Activated CD4-positive, alpha-beta T cell treated with anti-CD3 and anti-CD28 coated beads, Interleukin-2, amount 10 ng/mL, durations not matched to agents 24 days and 14 days (primary cell): ENCODE data around the gene IDUA. TPM values are rescaled to one million over a fixed set of nuclear protein-coding genes. Genes with fewer than 3 reads are reported as not detected.

ENCODE experiments used
- DNase-seq: peaks from one replicate; pipeline ENCODE4 v3.0.0; 2022
- H3K27ac Mint-ChIP-seq: one replicate; pipeline ENCODE4 v1.8.0; 2022; ENCODE audit warnings: mild to moderate bottlenecking, mixed read lengths
- H3K27me3 Mint-ChIP-seq: one replicate; pipeline ENCODE4 v1.8.0; 2022; ENCODE audit warnings: mixed read lengths
- H3K36me3 Mint-ChIP-seq: one replicate; pipeline ENCODE4 v1.8.0; 2022; ENCODE audit warnings: low read depth, mild to moderate bottlenecking, mixed read lengths
- H3K4me1 Mint-ChIP-seq: one replicate; pipeline ENCODE4 v1.8.0; 2021; ENCODE audit warnings: mixed read lengths
- H3K4me3 Mint-ChIP-seq: one replicate; pipeline ENCODE4 v1.8.0; 2022; ENCODE audit warnings: mild to moderate bottlenecking, moderate library complexity, mixed read lengths
- H3K9me3 Mint-ChIP-seq: one replicate; pipeline ENCODE4 v1.8.0; 2021; ENCODE audit warnings: mixed read lengths
- intact Hi-C: fragments of 100-400 bp; cut with micrococcal nuclease; formaldehyde crosslinking; loops from one replicate; pipeline ENCODE4 v1.15.1; 2023
- total RNA-seq: library from RNA; stranded (reverse); gene quantifications from 2 replicates; pipeline ENCODE4 v1.2.3, GENCODE V29; 2022

Gene IDUA
- total RNA-seq, 1 donor from 2014 or later, result 30.4 TPM

- H3K27ac Mint-ChIP-seq, result no peak overlapping the region
- intact Hi-C loops, result no loop called here
- no peak for DNase-seq
- no peak overlapping the region for H3K4me3 Mint-ChIP-seq
- no peaks in the 10 kb centered on the region for H3K36me3 Mint-ChIP-seq
- H3K9me3 Mint-ChIP-seq, result no peaks in the 10 kb centered on the region
- peaks cover 13% of the 10 kb centered on the region for H3K4me1 Mint-ChIP-seq
- H3K27me3 Mint-ChIP-seq, result no peaks in the 10 kb centered on the region
Measured at GRCh38 chr4:982814-983213, 4.0 kb upstream of the IDUA start.

GRCh38 chr4:984336-985054 is 2.3 kb upstream of the IDUA start:
- H3K9me3 Mint-ChIP-seq, result no peaks in the 10 kb centered on the region
- intact Hi-C loops, result loop anchor here (5.0 kb wide), 1 partner anchor 312 kb away; the partner anchor contains the start of genes ATP5ME and MYL5
- no peaks in the 10 kb centered on the region for H3K36me3 Mint-ChIP-seq
- no peak for DNase-seq
- no peak overlapping the region for H3K27ac Mint-ChIP-seq
- H3K4me3 Mint-ChIP-seq, result peak overlapping the region; percentile 66
- peaks cover 15% of the 10 kb centered on the region for H3K4me1 Mint-ChIP-seq
- no peaks in the 10 kb centered on the region for H3K27me3 Mint-ChIP-seq

- no peaks in the 10 kb centered on the region for H3K36me3 Mint-ChIP-seq
Measured at GRCh38 chr4:985123-985830, 1.6 kb upstream of the IDUA start.

GRCh38 chr4:986428-986878 is 391 bp upstream of the IDUA start:
- Mint-ChIP-seq H3K27ac (peak overlapping the region; percentile 87), H3K36me3 (no peaks in the 10 kb centered on the region), H3K4me1 (peaks cover 15% of the 10 kb centered on the region), H3K9me3 (no peaks in the 10 kb centered on the region), H3K27me3 (no peaks in the 10 kb centered on the region), H3K4me3 (peak overlapping the region; percentile 86)
- DNase-seq, result no peak
- intact Hi-C loops, result loop anchor here (1.0 to 5.0 kb wide), 4 partner anchors 13 to 314 kb away; partner anchors contain the start of genes ATP5ME, DGKQ, GAK and MYL5

More at GRCh38 chr4:985123-985830, 1.6 kb upstream of the IDUA start:
- peak; percentile 91 for DNase-seq
- intact Hi-C loops, result loop anchor here (5.0 kb wide), 1 partner anchor 313 kb away; the partner anchor contains the start of genes ATP5ME and MYL5
- Mint-ChIP-seq H3K4me3 (peak overlapping the region; percentile 66), H3K9me3 (no peaks in the 10 kb centered on the region), H3K4me1 (peaks cover 15% of the 10 kb centered on the region), H3K27me3 (no peaks in the 10 kb centered on the region), H3K27ac (no peak overlapping the region)

GRCh38 chr4:987624-988513 is 1.0 kb downstream of the IDUA start:
- peaks cover 15% of the 10 kb centered on the region for H3K4me1 Mint-ChIP-seq
- H3K27me3 Mint-ChIP-seq, result no peaks in the 10 kb centered on the region
- intact Hi-C loops, result loop anchor here (1.0 to 5.0 kb wide), 5 partner anchors 23 to 316 kb away; partner anchors contain the start of genes ATP5ME, FGFRL1, GAK and MYL5
- peak overlapping the region; percentile 82 for H3K27ac Mint-ChIP-seq
- H3K4me3 Mint-ChIP-seq, result peak overlapping the region; percentile 86
- no peak for DNase-seq
- no peaks in the 10 kb centered on the region for H3K36me3 Mint-ChIP-seq
- H3K9me3 Mint-ChIP-seq, result no peaks in the 10 kb centered on the region

GRCh38 chr4:988726-989721 is 2.2 kb downstream of the IDUA start:
- Mint-ChIP-seq H3K27ac (no peak overlapping the region), H3K9me3 (no peaks in the 10 kb centered on the region), H3K4me3 (no peak overlapping the region), H3K36me3 (no peaks in the 10 kb centered on the region), H3K4me1 (peaks cover 15% of the 10 kb centered on the region), H3K27me3 (no peaks in the 10 kb centered on the region)
- intact Hi-C loops, result loop anchor here (5.0 kb wide), 1 partner anchor 317 kb away; the partner anchor contains the start of genes ATP5ME and MYL5
- no peak for DNase-seq

- intact Hi-C loops, result loop anchor here (5.0 kb wide), 1 partner anchor 318 kb away; the partner anchor contains the start of genes ATP5ME and MYL5
Measured at GRCh38 chr4:989722-990471, 3.1 kb downstream of the IDUA start.

GRCh38 chr4:990746-991367 is 4.0 kb downstream of the IDUA start:
- Mint-ChIP-seq H3K27ac (no peak overlapping the region), H3K9me3 (no peaks in the 10 kb centered on the region), H3K4me3 (no peak overlapping the region), H3K4me1 (peaks cover 6% of the 10 kb centered on the region), H3K36me3 (no peaks in the 10 kb centered on the region), H3K27me3 (peaks cover 2% of the 10 kb centered on the region)
- intact Hi-C loops, result no loop called here
- no peak for DNase-seq

More at GRCh38 chr4:989722-990471, 3.1 kb downstream of the IDUA start:
- DNase-seq, result no peak
- Mint-ChIP-seq H3K4me3 (no peak overlapping the region), H3K4me1 (peaks cover 11% of the 10 kb centered on the region), H3K27me3 (no peaks in the 10 kb centered on the region), H3K27ac (no peak overlapping the region), H3K9me3 (no peaks in the 10 kb centered on the region), H3K36me3 (no peaks in the 10 kb centered on the region)

- no peak overlapping the region for H3K4me3 Mint-ChIP-seq
- no peak overlapping the region for H3K27ac Mint-ChIP-seq
- intact Hi-C loops, result no loop called here
- no peaks in the 10 kb centered on the region for H3K9me3 Mint-ChIP-seq
- no peaks in the 10 kb centered on the region for H3K36me3 Mint-ChIP-seq
- peaks cover 2% of the 10 kb centered on the region for H3K27me3 Mint-ChIP-seq
- H3K4me1 Mint-ChIP-seq, result peaks cover 3% of the 10 kb centered on the region
- no peak for DNase-seq
Measured at GRCh38 chr4:991451-992296, 4.8 kb downstream of the IDUA start.

- H3K27ac Mint-ChIP-seq, result no peak overlapping the region
- no peak for DNase-seq
- peaks cover 2% of the 10 kb centered on the region for H3K4me1 Mint-ChIP-seq
Measured at GRCh38 chr4:992297-993110, 5.7 kb downstream of the IDUA start.

More at GRCh38 chr4:992297-993110, 5.7 kb downstream of the IDUA start:
- no peaks in the 10 kb centered on the region for H3K9me3 Mint-ChIP-seq
- no peaks in the 10 kb centered on the region for H3K36me3 Mint-ChIP-seq
- intact Hi-C loops, result no loop called here
- no peak overlapping the region for H3K4me3 Mint-ChIP-seq
- peaks cover 6% of the 10 kb centered on the region for H3K27me3 Mint-ChIP-seq
